B cell (primary cell): Measurements from ENCODE around the gene STARD3NL.

Source experiments
- EZH2 ChIP-seq: IDR thresholded peaks from 2 replicates; pipeline ENCODE4 v1.6.1; 2012; ENCODE audit warnings: borderline replicate concordance, low read depth, mild to moderate bottlenecking, moderate library complexity, low read length; ENCODE audit not compliant: insufficient read depth, poor library complexity, severe bottlenecking
- TF ChIP-seq, protein P1 (sequence below): fragments of 200-600 bp; IDR thresholded peaks from one replicate; pipeline ENCODE4 v1.8.0; 2022; ENCODE audit warnings: antibody characterized with exemption, mild to moderate bottlenecking

GRCh38 chr7:38186593-38187314 lies 8.7 kb downstream of the STARD3NL start:
- TF ChIP-seq, protein P1, sequence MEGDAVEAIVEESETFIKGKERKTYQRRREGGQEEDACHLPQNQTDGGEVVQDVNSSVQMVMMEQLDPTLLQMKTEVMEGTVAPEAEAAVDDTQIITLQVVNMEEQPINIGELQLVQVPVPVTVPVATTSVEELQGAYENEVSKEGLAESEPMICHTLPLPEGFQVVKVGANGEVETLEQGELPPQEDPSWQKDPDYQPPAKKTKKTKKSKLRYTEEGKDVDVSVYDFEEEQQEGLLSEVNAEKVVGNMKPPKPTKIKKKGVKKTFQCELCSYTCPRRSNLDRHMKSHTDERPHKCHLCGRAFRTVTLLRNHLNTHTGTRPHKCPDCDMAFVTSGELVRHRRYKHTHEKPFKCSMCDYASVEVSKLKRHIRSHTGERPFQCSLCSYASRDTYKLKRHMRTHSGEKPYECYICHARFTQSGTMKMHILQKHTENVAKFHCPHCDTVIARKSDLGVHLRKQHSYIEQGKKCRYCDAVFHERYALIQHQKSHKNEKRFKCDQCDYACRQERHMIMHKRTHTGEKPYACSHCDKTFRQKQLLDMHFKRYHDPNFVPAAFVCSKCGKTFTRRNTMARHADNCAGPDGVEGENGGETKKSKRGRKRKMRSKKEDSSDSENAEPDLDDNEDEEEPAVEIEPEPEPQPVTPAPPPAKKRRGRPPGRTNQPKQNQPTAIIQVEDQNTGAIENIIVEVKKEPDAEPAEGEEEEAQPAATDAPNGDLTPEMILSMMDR: no peak
- TF ChIP-seq EZH2: no peak
